Astrocyte (in vitro differentiated cells and primary cell): ENCODE measurements around the gene CLCN3. TPM values are rescaled to one million over a fixed set of nuclear protein-coding genes. Genes with fewer than 3 reads are reported as not detected.

Experiments used
- DNase-seq: peaks from one replicate; pipeline ENCODE4 v3.0.0-alpha.2; 2010; ENCODE audit warnings: low read depth
- FAIRE-seq: peaks from 2 replicates; lab custom pipeline; 2011; peaks lifted over from hg19 to GRCh38; lab: Jason Lieb, UNC
- H2AFZ ChIP-seq: 2 replicates; pipeline ENCODE4 v1.6.0; 2012; ENCODE audit warnings: low read depth, low read length, inconsistent platforms
- H3K27ac ChIP-seq: 2 replicates; pipeline ENCODE4 v1.5.1; 2011; ENCODE audit warnings: low read depth, low read length, inconsistent platforms
- H3K27me3 ChIP-seq: 2 replicates; pipeline ENCODE4 v1.6.0; 2011; ENCODE audit warnings: low read length, inconsistent platforms; ENCODE audit not compliant: insufficient read depth
- H3K36me3 ChIP-seq: 2 replicates; pipeline ENCODE4 v1.5.1; 2011; ENCODE audit warnings: low read length, inconsistent platforms; ENCODE audit not compliant: insufficient read depth
- H3K4me1 ChIP-seq: 2 replicates; pipeline ENCODE4 v1.5.1; 2011; ENCODE audit warnings: low read length, inconsistent platforms; ENCODE audit not compliant: insufficient read depth
- H3K4me2 ChIP-seq: 2 replicates; pipeline ENCODE4 v1.6.0; 2012; ENCODE audit warnings: low read length, inconsistent platforms
- H3K4me3 ChIP-seq: 2 replicates; pipeline ENCODE4 v1.5.1; 2011; ENCODE audit warnings: low read depth, mild to moderate bottlenecking, low read length, inconsistent platforms; ENCODE audit not compliant: insufficient read depth
- H3K79me2 ChIP-seq: 2 replicates; pipeline ENCODE4 v1.6.0; 2012; ENCODE audit warnings: mild to moderate bottlenecking, low read length, inconsistent platforms; ENCODE audit not compliant: insufficient read depth
- H3K9ac ChIP-seq: 2 replicates; pipeline ENCODE4 v1.6.0; 2012; ENCODE audit warnings: mild to moderate bottlenecking, low read length, inconsistent platforms
- H3K9me3 ChIP-seq: 2 replicates; pipeline ENCODE4 v1.5.1; 2012; ENCODE audit warnings: low read depth, mild to moderate bottlenecking, low read length, inconsistent platforms; ENCODE audit not compliant: insufficient read depth
- H4K20me1 ChIP-seq: 2 replicates; pipeline ENCODE4 v1.6.0; 2012; ENCODE audit warnings: low read length, inconsistent platforms; ENCODE audit not compliant: insufficient read depth
- H3K27ac Mint-ChIP-seq: one replicate; pipeline ENCODE4 v1.8.0; 2021; ENCODE audit warnings: mild to moderate bottlenecking, mixed read lengths; ENCODE audit not compliant: unreplicated experiment
- H3K27me3 Mint-ChIP-seq: one replicate; pipeline ENCODE4 v1.8.0; 2021; ENCODE audit warnings: low read depth, mixed read lengths; ENCODE audit not compliant: unreplicated experiment
- H3K36me3 Mint-ChIP-seq: one replicate; pipeline ENCODE4 v1.8.0; 2021; ENCODE audit warnings: low read depth, mixed read lengths; ENCODE audit not compliant: unreplicated experiment
- H3K4me1 Mint-ChIP-seq: one replicate; pipeline ENCODE4 v1.8.0; 2021; ENCODE audit warnings: low read depth, mixed read lengths; ENCODE audit not compliant: unreplicated experiment
- H3K4me3 Mint-ChIP-seq: one replicate; pipeline ENCODE4 v1.8.0; 2021; ENCODE audit warnings: mild to moderate bottlenecking, moderate library complexity, mixed read lengths; ENCODE audit not compliant: unreplicated experiment
- H3K9me3 Mint-ChIP-seq: one replicate; pipeline ENCODE4 v1.8.0; 2021; ENCODE audit warnings: mild to moderate bottlenecking, mixed read lengths; ENCODE audit not compliant: unreplicated experiment
- CTCF ChIP-seq: IDR thresholded peaks from 2 replicates; pipeline ENCODE4 v1.5.1; 2011; ENCODE audit warnings: low read depth, mild to moderate bottlenecking, inconsistent platforms, low read length, moderate library complexity; ENCODE audit not compliant: insufficient read depth
- EZH2 ChIP-seq: IDR thresholded peaks from 2 replicates; pipeline ENCODE4 v1.6.1; 2012; ENCODE audit warnings: mild to moderate bottlenecking, low read length, inconsistent platforms; ENCODE audit not compliant: insufficient read depth
- total RNA-seq: library from RNA; stranded (reverse); gene quantifications from 2 replicates; pipeline ENCODE4 v1.2.1, GENCODE V29; 2021

The CLCN3 gene
- total RNA-seq, 1 donor from 2014 or later = 51.1 TPM

- no peak overlapping the region for H2AFZ ChIP-seq
Observed at GRCh38 chr4:169660929-169661328, 40.6 kb downstream of the CLCN3 start.

GRCh38 chr4:169661761-169662160 lies 41.4 kb downstream of the CLCN3 start:
- no peak for DNase-seq
- H3K4me2 ChIP-seq = no peak overlapping the region
- H4K20me1 ChIP-seq = peaks cover 3% of the 10 kb centered on the region
- TF ChIP-seq CTCF (no peak), EZH2 (no peak)
- no peaks in the 10 kb centered on the region for H3K9me3 Mint-ChIP-seq
- H3K36me3 ChIP-seq = no peaks in the 10 kb centered on the region
- H3K27ac ChIP-seq = no peak overlapping the region
- peak overlapping the region; percentile 18 for H3K27ac Mint-ChIP-seq
- no peak for FAIRE-seq
- H3K9ac ChIP-seq = no peak overlapping the region
- H3K4me1 Mint-ChIP-seq = peaks cover 23% of the 10 kb centered on the region
- H3K4me3 Mint-ChIP-seq = peak overlapping the region; percentile 92
- H3K9me3 ChIP-seq = no peaks in the 10 kb centered on the region
- peaks cover 26% of the 10 kb centered on the region for H3K79me2 ChIP-seq
- H3K36me3 Mint-ChIP-seq = peaks cover 4% of the 10 kb centered on the region
- H3K27me3 ChIP-seq = no peaks in the 10 kb centered on the region
- H2AFZ ChIP-seq = no peak overlapping the region
- peaks cover 21% of the 10 kb centered on the region for H3K4me1 ChIP-seq
- H3K4me3 ChIP-seq = no peak overlapping the region
- H3K27me3 Mint-ChIP-seq = no peaks in the 10 kb centered on the region

More at GRCh38 chr4:169660929-169661328, 40.6 kb downstream of the CLCN3 start:
- no peaks in the 10 kb centered on the region for H3K9me3 Mint-ChIP-seq
- H3K27ac Mint-ChIP-seq = no peak overlapping the region
- no peaks in the 10 kb centered on the region for H3K36me3 Mint-ChIP-seq
- no peaks in the 10 kb centered on the region for H3K36me3 ChIP-seq
- no peak for FAIRE-seq
- peak overlapping the region; percentile 88 for H3K9ac ChIP-seq
- no peaks in the 10 kb centered on the region for H3K9me3 ChIP-seq
- H3K27me3 Mint-ChIP-seq = no peaks in the 10 kb centered on the region
- H3K4me3 Mint-ChIP-seq = peak overlapping the region; percentile 92
- H3K4me3 ChIP-seq = peak overlapping the region; percentile 72
- DNase-seq = no peak
- H3K27me3 ChIP-seq = no peaks in the 10 kb centered on the region
- H3K4me1 ChIP-seq = peaks cover 21% of the 10 kb centered on the region
- peak overlapping the region; percentile 94 for H3K27ac ChIP-seq
- H3K4me2 ChIP-seq = peak overlapping the region; percentile 86
- H3K79me2 ChIP-seq = peaks cover 29% of the 10 kb centered on the region
- peaks cover 23% of the 10 kb centered on the region for H3K4me1 Mint-ChIP-seq
- peaks cover 3% of the 10 kb centered on the region for H4K20me1 ChIP-seq
- TF ChIP-seq EZH2 = no peak
- TF ChIP-seq CTCF = no peak

GRCh38 chr4:169662206-169662605 lies 41.8 kb downstream of the CLCN3 start:
- Histone ChIP-seq H3K36me3 (no peaks in the 10 kb centered on the region), H3K4me2 (no peak overlapping the region), H3K79me2 (peaks cover 26% of the 10 kb centered on the region), H3K9me3 (no peaks in the 10 kb centered on the region), H4K20me1 (peaks cover 3% of the 10 kb centered on the region), H3K9ac (no peak overlapping the region), H3K27me3 (no peaks in the 10 kb centered on the region), H3K4me1 (peaks cover 21% of the 10 kb centered on the region), H3K4me3 (no peak overlapping the region), H3K27ac (no peak overlapping the region), H2AFZ (no peak overlapping the region)
- H3K4me1 Mint-ChIP-seq = peaks cover 23% of the 10 kb centered on the region
- DNase-seq (no peak), FAIRE-seq (no peak)
- H3K27me3 Mint-ChIP-seq = no peaks in the 10 kb centered on the region
- H3K4me3 Mint-ChIP-seq = no peak overlapping the region
- H3K36me3 Mint-ChIP-seq = peaks cover 4% of the 10 kb centered on the region
- TF ChIP-seq CTCF (no peak), EZH2 (no peak)
- no peak overlapping the region for H3K27ac Mint-ChIP-seq
- H3K9me3 Mint-ChIP-seq = no peaks in the 10 kb centered on the region
